Panc1 (cell line): ENCODE results near the gene DGCR2. TPM values are rescaled to one million over a fixed set of nuclear protein-coding genes. Genes with fewer than 3 reads are reported as not detected.

Experiments used
- ATAC-seq: fragments of 200-7000 bp; cut with Tn5 transposase; 2 replicates; pipeline ENCODE4 v1.9.1; 2020; ENCODE audit warnings: mild to moderate bottlenecking, moderate library complexity
- BruUV-seq: library from RNA; stranded (reverse); fragments of 400-500 nt; replicated peaks from 2 replicates; lab custom pipeline; 2021; lab: Mats Ljungman, UMichigan
- CTCF ChIA-PET: fragments of 300-600 bp; sonication (Branson Sonifier 250); formaldehyde crosslinking; loops from one replicate; lab custom pipeline; 2022; ENCODE audit warnings: antibody characterized with exemption; lab: Charles Lee
- POLR2A ChIA-PET: fragments of 300-600 bp; sonication (Branson Sonifier 250); formaldehyde crosslinking; loops from one replicate; lab custom pipeline; 2022; ENCODE audit warnings: antibody characterized with exemption; lab: Charles Lee
- DNase-seq: peaks from one replicate; pipeline ENCODE4 v3.0.0-alpha.2; 2010; ENCODE audit warnings: low read depth, low spot score
- H3K27ac ChIP-seq: 2 replicates; pipeline ENCODE4 v1.5.1; 2011; ENCODE audit warnings: mild to moderate bottlenecking, low read length, inconsistent platforms
- H3K27me3 ChIP-seq: fragments of 200-500 bp; sonication (Bioruptor generic); 2 replicates; pipeline ENCODE4 v1.6.0; 2014; ENCODE audit warnings: low read length, inconsistent platforms; ENCODE audit not compliant: control insufficient read depth, insufficient read depth
- H3K36me3 ChIP-seq: fragments of 200-500 bp; sonication (Bioruptor generic); 2 replicates; pipeline ENCODE4 v1.5.1; 2014; ENCODE audit warnings: inconsistent platforms, mild to moderate bottlenecking, low read length, moderate library complexity; ENCODE audit not compliant: control insufficient read depth, insufficient read depth
- H3K4me1 ChIP-seq: 2 replicates; pipeline ENCODE4 v1.5.1; 2011; ENCODE audit warnings: inconsistent platforms, mild to moderate bottlenecking, low read length, moderate library complexity; ENCODE audit not compliant: control insufficient read depth, insufficient read depth
- H3K4me3 ChIP-seq, 2 experiments: 2 replicates each; pipeline ENCODE4 v1.5.1; 2011 to 2012; ENCODE audit warnings: low read depth in 2 of 2, low read length in 2 of 2, mild to moderate bottlenecking in 2 of 2, inconsistent platforms in 1 of 2, moderate library complexity in 1 of 2
- H3K9me3 ChIP-seq: fragments of 200-500 bp; sonication (Bioruptor generic); 2 replicates; pipeline ENCODE4 v1.5.1; 2014; ENCODE audit warnings: low read depth, mild to moderate bottlenecking, inconsistent platforms, low read length, moderate library complexity; ENCODE audit not compliant: control insufficient read depth, insufficient read depth
- POLR2AphosphoS5 ChIP-seq: IDR thresholded peaks from 2 replicates; pipeline ENCODE4 v1.6.1; 2012; ENCODE audit warnings: mild to moderate bottlenecking, low read depth, low read length, moderate library complexity
- SIN3A ChIP-seq: IDR thresholded peaks from 2 replicates; pipeline ENCODE4 v1.6.1; 2012; ENCODE audit warnings: low read depth, mild to moderate bottlenecking, low read length, moderate library complexity, borderline replicate concordance; ENCODE audit not compliant: insufficient read depth
- TCF7L2 ChIP-seq: IDR thresholded peaks from 2 replicates; pipeline ENCODE4 v1.6.1; 2011; ENCODE audit warnings: mild to moderate bottlenecking, low read depth, low read length, inconsistent platforms
- in situ Hi-C: cut with HindIII; loops from 2 replicates; pipeline ENCODE4 v1.10.0; 2016; ENCODE audit warnings: low sequenced_read_pairs, low pct_unique_long_range_greater_than_20kb
- intact Hi-C: fragments of 100-400 bp; cut with micrococcal nuclease; formaldehyde crosslinking; loops from one replicate; pipeline ENCODE4 v1.10.0; 2022; ENCODE audit not compliant: unreplicated experiment
- total RNA-seq: library from RNA; stranded (reverse); gene quantifications from one replicate; pipeline ENCODE4 v1.2.1, GENCODE V29; 2021; ENCODE audit not compliant: unreplicated experiment
- TF ChIP-seq, protein P1 (sequence below): fragments of 450-650 bp; IDR thresholded peaks from 2 replicates; pipeline ENCODE4 v1.5.1; 2017; ENCODE audit warnings: mild to moderate bottlenecking
- TF ChIP-seq, protein P2 (sequence below), 2 experiments: IDR thresholded peaks; 2 replicates each; pipeline ENCODE4 v1.6.1; 2011 to 2012; ENCODE audit warnings: low read depth in 2 of 2, control low read depth in 1 of 2, low read length in 1 of 2, mild to moderate bottlenecking in 1 of 2, moderate library complexity in 1 of 2; ENCODE audit not compliant: insufficient read depth in 1 of 2

Gene DGCR2
- total RNA-seq, 1 experiment from 2014 or later, result 35.1 TPM

DNA sequence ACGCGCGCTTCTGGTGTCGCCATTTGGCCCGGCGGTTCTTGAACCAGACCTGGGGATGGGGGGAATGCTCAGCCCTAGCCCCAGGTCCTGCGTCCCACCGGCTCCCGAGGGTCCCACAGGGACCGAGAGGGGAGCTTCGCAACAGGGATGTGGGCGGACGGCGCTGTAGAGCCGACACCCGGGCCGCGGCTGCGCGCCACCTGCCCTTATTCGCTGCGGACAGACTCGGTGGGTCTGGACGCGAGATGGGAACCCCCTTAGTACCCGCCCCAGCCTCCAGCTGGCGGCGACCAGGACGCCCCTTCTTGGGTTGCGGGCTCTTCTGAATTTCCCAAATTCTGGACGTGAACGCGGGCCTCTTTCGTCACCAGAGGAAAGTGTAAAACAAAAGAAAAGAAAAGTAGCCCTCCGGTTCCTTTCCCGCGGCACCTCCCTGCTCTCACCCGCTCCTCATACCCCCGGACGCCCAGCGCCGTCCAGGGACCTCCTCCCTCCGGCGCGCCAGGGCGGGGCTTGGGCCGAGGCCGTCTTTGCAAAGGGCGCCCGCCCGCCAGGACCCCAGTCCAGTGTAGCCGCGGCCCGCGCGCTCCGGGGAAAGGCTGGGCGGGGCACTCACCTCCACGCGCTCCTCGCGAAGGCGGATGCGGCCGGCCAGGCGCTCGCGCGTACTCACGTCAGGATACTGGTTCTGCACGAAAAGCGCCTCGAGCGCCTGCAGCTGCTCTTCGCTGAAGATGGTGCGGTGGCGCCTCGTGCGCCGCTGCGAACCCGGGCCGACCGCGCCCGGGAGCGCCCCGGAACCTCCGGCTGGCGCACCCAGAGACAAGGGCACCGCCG lies 27.1 kb upstream of the DGCR2 start:
- Histone ChIP-seq H3K36me3 (no peaks in the 10 kb centered on the region; the same call in 1 of the 2 replicates), H3K9me3 (no peaks in the 10 kb centered on the region), H3K4me1 (no peaks in the 10 kb centered on the region), H3K4me3 (peak overlapping the region; percentile 18 to 21; a peak in 2 of 4 replicates), H3K27me3 (no peaks in the 10 kb centered on the region; the same call in 1 of the 2 replicates), H3K27ac (no peak overlapping the region)
- peak; percentile 36; the same call in 1 of the 2 replicates for ATAC-seq
- ChIA-PET POLR2A (no interaction called here), CTCF (interaction anchor here (0.6 kb wide), 1 partner anchor 192 kb away, joined by 4 read pairs; no protein-coding TSS in a partner anchor)
- DNase-seq, result no peak
- TF ChIP-seq, protein P1, sequence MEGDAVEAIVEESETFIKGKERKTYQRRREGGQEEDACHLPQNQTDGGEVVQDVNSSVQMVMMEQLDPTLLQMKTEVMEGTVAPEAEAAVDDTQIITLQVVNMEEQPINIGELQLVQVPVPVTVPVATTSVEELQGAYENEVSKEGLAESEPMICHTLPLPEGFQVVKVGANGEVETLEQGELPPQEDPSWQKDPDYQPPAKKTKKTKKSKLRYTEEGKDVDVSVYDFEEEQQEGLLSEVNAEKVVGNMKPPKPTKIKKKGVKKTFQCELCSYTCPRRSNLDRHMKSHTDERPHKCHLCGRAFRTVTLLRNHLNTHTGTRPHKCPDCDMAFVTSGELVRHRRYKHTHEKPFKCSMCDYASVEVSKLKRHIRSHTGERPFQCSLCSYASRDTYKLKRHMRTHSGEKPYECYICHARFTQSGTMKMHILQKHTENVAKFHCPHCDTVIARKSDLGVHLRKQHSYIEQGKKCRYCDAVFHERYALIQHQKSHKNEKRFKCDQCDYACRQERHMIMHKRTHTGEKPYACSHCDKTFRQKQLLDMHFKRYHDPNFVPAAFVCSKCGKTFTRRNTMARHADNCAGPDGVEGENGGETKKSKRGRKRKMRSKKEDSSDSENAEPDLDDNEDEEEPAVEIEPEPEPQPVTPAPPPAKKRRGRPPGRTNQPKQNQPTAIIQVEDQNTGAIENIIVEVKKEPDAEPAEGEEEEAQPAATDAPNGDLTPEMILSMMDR, result no peak
- TF ChIP-seq, protein P2, sequence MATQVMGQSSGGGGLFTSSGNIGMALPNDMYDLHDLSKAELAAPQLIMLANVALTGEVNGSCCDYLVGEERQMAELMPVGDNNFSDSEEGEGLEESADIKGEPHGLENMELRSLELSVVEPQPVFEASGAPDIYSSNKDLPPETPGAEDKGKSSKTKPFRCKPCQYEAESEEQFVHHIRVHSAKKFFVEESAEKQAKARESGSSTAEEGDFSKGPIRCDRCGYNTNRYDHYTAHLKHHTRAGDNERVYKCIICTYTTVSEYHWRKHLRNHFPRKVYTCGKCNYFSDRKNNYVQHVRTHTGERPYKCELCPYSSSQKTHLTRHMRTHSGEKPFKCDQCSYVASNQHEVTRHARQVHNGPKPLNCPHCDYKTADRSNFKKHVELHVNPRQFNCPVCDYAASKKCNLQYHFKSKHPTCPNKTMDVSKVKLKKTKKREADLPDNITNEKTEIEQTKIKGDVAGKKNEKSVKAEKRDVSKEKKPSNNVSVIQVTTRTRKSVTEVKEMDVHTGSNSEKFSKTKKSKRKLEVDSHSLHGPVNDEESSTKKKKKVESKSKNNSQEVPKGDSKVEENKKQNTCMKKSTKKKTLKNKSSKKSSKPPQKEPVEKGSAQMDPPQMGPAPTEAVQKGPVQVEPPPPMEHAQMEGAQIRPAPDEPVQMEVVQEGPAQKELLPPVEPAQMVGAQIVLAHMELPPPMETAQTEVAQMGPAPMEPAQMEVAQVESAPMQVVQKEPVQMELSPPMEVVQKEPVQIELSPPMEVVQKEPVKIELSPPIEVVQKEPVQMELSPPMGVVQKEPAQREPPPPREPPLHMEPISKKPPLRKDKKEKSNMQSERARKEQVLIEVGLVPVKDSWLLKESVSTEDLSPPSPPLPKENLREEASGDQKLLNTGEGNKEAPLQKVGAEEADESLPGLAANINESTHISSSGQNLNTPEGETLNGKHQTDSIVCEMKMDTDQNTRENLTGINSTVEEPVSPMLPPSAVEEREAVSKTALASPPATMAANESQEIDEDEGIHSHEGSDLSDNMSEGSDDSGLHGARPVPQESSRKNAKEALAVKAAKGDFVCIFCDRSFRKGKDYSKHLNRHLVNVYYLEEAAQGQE (IDR thresholded peaks at IDR 0.05; ENCODE audit: insufficient read depth in 1 of 2, low read depth in 2 of 2, low read length in 1 of 2), result no peak
- TF ChIP-seq SIN3A, result no peak
- no TSS peak for BruUV-seq
- intact Hi-C loops, result no loop called here
- in situ Hi-C loops, result no loop called here

DNA sequence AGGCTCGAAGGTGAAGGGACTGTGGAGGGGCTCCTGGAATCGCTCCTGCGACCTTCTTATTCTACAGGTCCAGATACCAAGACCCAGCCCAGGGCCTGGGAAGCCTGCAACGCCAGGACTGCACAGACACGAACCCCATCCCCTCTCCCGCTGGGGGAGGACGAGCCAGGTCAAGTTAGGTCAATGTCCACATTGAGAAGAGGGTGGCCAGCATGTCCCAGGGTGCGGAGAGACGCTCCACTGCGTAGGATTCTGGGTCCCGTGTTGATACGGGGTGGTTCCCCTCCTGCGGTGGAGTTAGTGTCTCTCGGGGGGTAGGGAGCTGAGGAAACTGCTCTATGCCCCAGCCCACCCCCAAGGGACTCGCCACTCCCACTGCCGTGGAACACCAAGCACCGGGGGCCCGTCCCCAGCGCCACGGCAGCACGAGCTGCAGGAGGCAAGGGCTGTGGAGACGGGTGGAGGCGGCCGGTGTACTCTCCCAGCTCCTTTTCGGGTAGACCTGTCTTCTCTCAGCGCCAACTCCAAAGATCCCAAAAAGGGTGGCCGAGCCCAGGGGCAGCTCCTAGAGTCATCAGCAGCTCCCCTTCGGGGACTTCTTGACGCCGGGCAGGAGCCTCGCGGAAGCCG lies 26.3 kb upstream of the DGCR2 start:
- DNase-seq (no peak), ATAC-seq (no peak)
- Histone ChIP-seq H3K36me3 (peaks cover 4% of the 10 kb centered on the region; the same call in 1 of the 2 replicates), H3K4me3 (no peak overlapping the region), H3K4me1 (no peaks in the 10 kb centered on the region), H3K9me3 (no peaks in the 10 kb centered on the region), H3K27me3 (no peaks in the 10 kb centered on the region; the same call in 1 of the 2 replicates), H3K27ac (no peak overlapping the region)
- TF ChIP-seq, protein P1, result no peak
- TF ChIP-seq, protein P2 (IDR thresholded peaks at IDR 0.05; ENCODE audit: insufficient read depth in 1 of 2, low read depth in 2 of 2, low read length in 1 of 2), result no peak
- TF ChIP-seq POLR2AphosphoS5 (no peak), TCF7L2 (no peak), SIN3A (no peak)
- in situ Hi-C loops (no loop called here), intact Hi-C loops (no loop called here)
- BruUV-seq, result no TSS peak
- ChIA-PET CTCF (no interaction called here), POLR2A (no interaction called here)
